HG02970 (cell line): Measurements from ENCODE around the gene NOS2.
"Not testable (repeated sequence)": the region's sequence is repeated elsewhere in the genome, so short reads cannot be mapped to it uniquely, and the experiment has no call there.

Source experiments
- ATAC-seq: cut with Tn5 transposase; IDR thresholded peaks from one replicate; pipeline ENCODE4 v1.9.1; 2021; ENCODE audit warnings: mild to moderate bottlenecking, moderate library complexity, moderate number of reproducible peaks; ENCODE audit not compliant: unreplicated experiment, low FRiP score

NOS2 gene

GRCh38 chr17:27800522-27800921 is at the start of gene NOS2:
TSS of gene NOS2 (minus strand) at chr17:27800529. CDS start at chr17:27798809, 1,720 bp downstream.
- no peak for ATAC-seq

- ATAC-seq = no peak
These were observed 49.3 kb upstream of the NOS2 start for GRCh38 chr17:27849474-27850185.

GRCh38 chr17:27848931-27849330 is 48.6 kb upstream of the NOS2 start:
- no peak for ATAC-seq

- not testable (repeated sequence) for ATAC-seq
These were observed 46.5 kb upstream of the NOS2 start for GRCh38 chr17:27846808-27847307.

- ATAC-seq = no peak
These were observed 45.8 kb upstream of the NOS2 start for GRCh38 chr17:27846042-27846655.

GRCh38 chr17:27845264-27846041 is 45.1 kb upstream of the NOS2 start:
- no peak for ATAC-seq

- ATAC-seq = no peak
These were observed 40.4 kb upstream of the NOS2 start for GRCh38 chr17:27840688-27841087.

- not testable (repeated sequence) for ATAC-seq
These were observed 40.0 kb upstream of the NOS2 start for GRCh38 chr17:27840406-27840678.

- not testable (repeated sequence) for ATAC-seq
These were observed 39.5 kb upstream of the NOS2 start for GRCh38 chr17:27839571-27840405.

- not testable (repeated sequence) for ATAC-seq
These were observed 38.3 kb upstream of the NOS2 start for GRCh38 chr17:27838607-27839006.

GRCh38 chr17:27837769-27838168 is 37.4 kb upstream of the NOS2 start:
- ATAC-seq = not testable (repeated sequence)

- no peak for ATAC-seq
These were observed 36.3 kb upstream of the NOS2 start for GRCh38 chr17:27836651-27837050.

GRCh38 chr17:27834571-27834970 is 34.2 kb upstream of the NOS2 start:
- ATAC-seq = no peak

- no peak for ATAC-seq
These were observed 32.5 kb upstream of the NOS2 start for GRCh38 chr17:27832831-27833230.

- ATAC-seq = not testable (repeated sequence)
These were observed 29.6 kb upstream of the NOS2 start for GRCh38 chr17:27829888-27830287.

- ATAC-seq = not testable (repeated sequence)
These were observed 28.9 kb upstream of the NOS2 start for GRCh38 chr17:27829143-27829711.

GRCh38 chr17:27825459-27825858 is 25.1 kb upstream of the NOS2 start:
- ATAC-seq = no peak

- ATAC-seq = no peak
These were observed 24.4 kb upstream of the NOS2 start for GRCh38 chr17:27824745-27825144.

GRCh38 chr17:27824176-27824715 is 23.9 kb upstream of the NOS2 start:
- ATAC-seq = no peak

- ATAC-seq = not testable (repeated sequence)
These were observed 21.8 kb upstream of the NOS2 start for GRCh38 chr17:27822108-27822507.
